GM12878 (cell line): ENCODE measurements around the gene PLPPR2. TPM values are rescaled to one million over a fixed set of nuclear protein-coding genes. Genes with fewer than 3 reads are reported as not detected.
A peak's percentile ranks its signal among the peaks of the same experiment; 100 is the strongest.

Experiments
- BMI1 ChIP-seq: fragments of 450-650 bp; IDR thresholded peaks from 2 replicates; pipeline ENCODE4 v1.6.1; 2016; ENCODE audit warnings: mild to moderate bottlenecking, moderate library complexity, borderline replicate concordance
- EGR1 ChIP-seq, 2 experiments: IDR thresholded peaks; 1 replicate in 1 of 2; 2 replicates in 1 of 2; pipeline ENCODE4 v1.6.1; 2011 to 2012; ENCODE audit warnings: low read depth in 2 of 2, low read length in 2 of 2, borderline replicate concordance in 1 of 2, mild to moderate bottlenecking in 1 of 2, moderate library complexity in 1 of 2
- MEF2B ChIP-seq: fragments of 450-650 bp; IDR thresholded peaks from 2 replicates; pipeline ENCODE4 v1.6.1; 2018; ENCODE audit warnings: mild to moderate bottlenecking, moderate library complexity; ENCODE audit not compliant: partially characterized antibody, poor library complexity, severe bottlenecking
- MXI1 ChIP-seq: fragments of 150-350 bp; IDR thresholded peaks from 2 replicates; pipeline ENCODE4 v1.6.1; 2011; ENCODE audit warnings: low read depth, mild to moderate bottlenecking, inconsistent platforms, low read length, improper control_type of control experiment
- PBX3 ChIP-seq: IDR thresholded peaks from 2 replicates; pipeline ENCODE4 v1.6.1; 2011; ENCODE audit warnings: mild to moderate bottlenecking, low read depth, low read length, moderate library complexity; ENCODE audit not compliant: insufficient replicate concordance
- PKNOX1 ChIP-seq: fragments of 450-650 bp; IDR thresholded peaks from 2 replicates; pipeline ENCODE4 v1.6.1; 2016; ENCODE audit warnings: mild to moderate bottlenecking
- RAD51 ChIP-seq: fragments of 450-650 bp; IDR thresholded peaks from 2 replicates; pipeline ENCODE4 v1.6.1; 2016; ENCODE audit warnings: moderate library complexity, mild to moderate bottlenecking, inconsistent platforms
- RB1 ChIP-seq: fragments of 450-650 bp; formaldehyde crosslinking; IDR thresholded peaks from 2 replicates; pipeline ENCODE4 v1.6.1; 2017; ENCODE audit warnings: mild to moderate bottlenecking, borderline replicate concordance
- SKIL ChIP-seq: fragments of 450-650 bp; IDR thresholded peaks from 2 replicates; pipeline ENCODE4 v1.6.1; 2017; ENCODE audit warnings: mild to moderate bottlenecking, low read depth, inconsistent platforms; ENCODE audit not compliant: poor library complexity, severe bottlenecking
- ZSCAN29 ChIP-seq: fragments of 450-650 bp; IDR thresholded peaks from 2 replicates; pipeline ENCODE4 v1.6.1; 2017; ENCODE audit warnings: mild to moderate bottlenecking, moderate library complexity
- polyA plus RNA-seq, 11 experiments: library from polyadenylated mRNA; depleted of rRNA in 4 of 11; unstranded in 6 of 11; stranded (reverse) in 5 of 11; fragments of >200 nt; fragmentation: Nextera tagmentation in 4 of 11; fragmentation: Illumina TruSeq in 1 of 11; extraction: Ambion mirVana in 4 of 11; extraction: Trizol in 1 of 11; gene quantifications; 1 replicate in 1 of 11; 2 replicates in 10 of 11; pipeline versions ENCODE4 v1.2.1 to v1.2.3, GENCODE V29; 2011 to 2016; ENCODE audit warnings: inconsistent platforms in 2 of 11, missing spikeins in 2 of 11, low read depth in 1 of 11
- total RNA-seq, 4 experiments: library from RNA; depleted of rRNA in 3 of 4; stranded (reverse); fragments of >200 nt in 3 of 4; fragmentation: Illumina TruSeq in 1 of 4; extraction: Trizol in 1 of 4; gene quantifications; 2 replicates each; pipeline versions ENCODE4 v1.2.1 to v1.2.3, GENCODE V29; 2013 to 2021

Gene PLPPR2
- total and polyA plus RNA-seq, 10 of the 15 experiments (the other 5 are each of a cell fraction or from before 2014, with no cell fraction given): 0.09 to 2.8 (median 0.70) TPM

DNA sequence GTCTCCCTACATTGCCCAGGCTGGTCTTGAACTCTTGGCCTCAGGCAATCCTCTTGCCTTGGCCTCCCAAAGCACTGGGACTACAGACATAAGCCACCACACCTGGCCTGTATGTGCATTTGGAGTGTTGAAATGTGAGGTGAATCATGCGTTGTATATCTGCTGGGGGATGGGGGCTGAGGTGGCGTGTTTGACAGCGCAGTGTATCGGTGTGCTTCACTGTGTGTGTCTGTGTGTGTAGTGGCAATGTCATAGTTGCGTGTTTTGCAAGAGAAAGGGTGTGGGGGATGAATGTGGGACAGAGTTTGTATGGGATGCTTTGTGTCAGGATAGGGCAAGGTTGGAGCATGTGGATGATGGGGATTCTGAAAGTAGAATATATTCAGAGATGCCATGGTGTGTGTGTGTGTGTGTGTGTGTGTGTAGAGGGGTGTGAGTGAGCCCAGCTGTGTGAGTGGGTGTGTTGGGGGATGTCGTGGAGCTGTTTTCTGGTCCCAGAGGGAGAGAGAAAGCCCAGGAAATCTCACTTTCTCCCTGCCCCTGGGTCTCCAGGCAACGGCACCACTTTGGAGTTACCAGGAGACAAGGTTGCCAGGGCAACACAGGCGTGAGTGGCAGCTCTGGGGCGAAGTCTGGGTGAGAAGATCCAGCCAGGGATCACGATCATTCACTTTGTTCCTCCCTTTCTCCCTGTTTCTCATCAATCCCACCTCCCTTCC lies 18.1 kb downstream of the PLPPR2 start (continued):
- TF ChIP-seq PBX3 (peak; percentile 90), RAD51 (no peak), MEF2B (peak; percentile 21), BMI1 (peak; percentile 89), MXI1 (peak; percentile 59; the same call in 1 of the 2 replicates), ZSCAN29 (no peak), EGR1 (IDR thresholded peaks at IDR 0.05; ENCODE audit: borderline replicate concordance in 1 of 2, low read depth in 2 of 2, low read length in 2 of 2) (peak in 1 of 2 experiments; percentile 5; a peak in 1 of 3 replicates), SKIL (no peak), RB1 (no peak), PKNOX1 (peak; percentile 96)
